Calu3 (cell line): ENCODE results near the gene FGGY. TPM values are rescaled to one million over a fixed set of nuclear protein-coding genes. Genes with fewer than 3 reads are reported as not detected.

ENCODE experiments used
- BruUV-seq: library from RNA; stranded (reverse); fragments of 400-500 nt; replicated peaks from 2 replicates; lab custom pipeline; 2021; lab: Mats Ljungman, UMichigan
- CTCF ChIA-PET: fragments of 300-600 bp; sonication (Branson Sonifier 250); formaldehyde crosslinking; loops from one replicate; lab custom pipeline; 2022; ENCODE audit warnings: antibody characterized with exemption; lab: Charles Lee
- DNase-seq: peaks from one replicate; pipeline ENCODE4 v3.0.0; 2022
- H3K27ac Mint-ChIP-seq: one replicate; pipeline ENCODE4 v1.8.0; 2022; ENCODE audit warnings: mixed read lengths; ENCODE audit not compliant: unreplicated experiment
- H3K27me3 Mint-ChIP-seq: one replicate; pipeline ENCODE4 v1.8.0; 2022; ENCODE audit warnings: mixed read lengths; ENCODE audit not compliant: unreplicated experiment
- H3K36me3 Mint-ChIP-seq: one replicate; pipeline ENCODE4 v1.8.0; 2022; ENCODE audit warnings: mild to moderate bottlenecking, moderate library complexity, mixed read lengths; ENCODE audit not compliant: insufficient read depth, unreplicated experiment
- H3K4me1 Mint-ChIP-seq: one replicate; pipeline ENCODE4 v1.8.0; 2022; ENCODE audit warnings: mild to moderate bottlenecking, low read depth, mixed read lengths; ENCODE audit not compliant: unreplicated experiment
- H3K4me3 Mint-ChIP-seq: one replicate; pipeline ENCODE4 v1.8.0; 2022; ENCODE audit warnings: mild to moderate bottlenecking, low read depth, moderate library complexity, mixed read lengths; ENCODE audit not compliant: unreplicated experiment
- H3K9me3 Mint-ChIP-seq: one replicate; pipeline ENCODE4 v1.8.0; 2022; ENCODE audit warnings: low read depth, mixed read lengths; ENCODE audit not compliant: unreplicated experiment
- CTCF ChIP-seq: fragments of 200-600 bp; IDR thresholded peaks from one replicate; pipeline ENCODE4 v1.8.0; 2022; ENCODE audit warnings: antibody characterized with exemption; ENCODE audit not compliant: unreplicated experiment
- intact Hi-C: fragments of 100-400 bp; cut with micrococcal nuclease; formaldehyde crosslinking; loops from one replicate; pipeline ENCODE4 v1.10.0; 2022; ENCODE audit not compliant: unreplicated experiment
- total RNA-seq: library from RNA; stranded (reverse); gene quantifications from 2 replicates; pipeline ENCODE4 v1.2.3, GENCODE V29; 2022

FGGY gene
- total RNA-seq, 1 experiment from 2014 or later: 11.1 TPM

- no peak for TF ChIP-seq CTCF
- Mint-ChIP-seq H3K4me3 (no peak overlapping the region), H3K27me3 (no peaks in the 10 kb centered on the region), H3K9me3 (peaks cover 6% of the 10 kb centered on the region), H3K36me3 (no peaks in the 10 kb centered on the region), H3K27ac (no peak overlapping the region), H3K4me1 (no peaks in the 10 kb centered on the region)
- CTCF ChIA-PET: interaction anchor here (0.6 kb wide), 1 partner anchor 24 kb away, joined by 3 read pairs; no protein-coding TSS in a partner anchor
- no TSS peak for BruUV-seq
- DNase-seq: no peak
- intact Hi-C loops: no loop called here
Observed at GRCh38 chr1:59368008-59368670, 71.2 kb downstream of the FGGY start.

DNA sequence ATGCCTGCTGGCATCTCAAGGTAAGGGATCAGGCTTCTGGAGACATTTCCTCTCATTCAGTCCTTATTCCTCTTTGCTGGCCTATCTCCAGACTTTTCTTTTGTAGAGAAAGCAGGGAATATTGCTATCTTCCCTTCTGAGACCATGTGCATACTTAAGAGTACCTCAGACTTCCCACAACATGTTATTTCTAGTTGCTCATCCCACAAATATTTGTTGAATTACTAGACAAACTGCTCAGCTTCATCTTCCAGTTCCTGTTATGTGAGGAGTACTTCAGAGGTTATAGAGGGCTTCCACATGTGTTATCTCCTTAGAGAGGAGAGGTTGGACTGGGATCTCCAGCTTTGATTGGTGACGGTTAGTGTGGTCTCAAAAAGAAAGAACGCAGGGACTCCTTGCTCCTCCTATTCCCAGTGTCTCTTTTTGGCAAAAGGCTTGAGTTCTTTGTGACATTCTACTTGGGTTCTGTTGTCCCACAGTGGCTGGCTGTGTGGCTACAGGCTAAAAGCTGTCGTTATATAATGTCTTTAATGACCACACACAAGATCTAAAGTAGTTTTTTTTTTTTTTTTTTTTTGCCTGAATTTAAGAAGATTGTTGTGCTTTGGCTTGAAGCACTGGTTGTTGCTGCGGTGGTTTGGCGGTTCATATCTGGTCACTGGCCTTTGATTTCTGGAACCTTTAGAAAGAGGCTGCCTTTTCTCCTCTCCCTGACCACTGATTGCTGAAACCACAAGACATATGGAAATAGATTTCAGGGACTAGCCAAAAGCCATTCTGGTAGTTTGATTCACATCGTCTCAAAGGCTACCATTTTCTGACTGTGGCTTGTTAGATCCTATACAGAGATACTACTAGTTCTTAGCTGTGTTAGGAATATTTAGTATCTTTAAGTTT is 78.7 kb downstream of the FGGY start:
- no peaks in the 10 kb centered on the region for H3K4me1 Mint-ChIP-seq
- BruUV-seq: no TSS peak
- H3K27me3 Mint-ChIP-seq: no peaks in the 10 kb centered on the region
- no peak overlapping the region for H3K27ac Mint-ChIP-seq
- no peak for DNase-seq
- peaks cover 4% of the 10 kb centered on the region for H3K9me3 Mint-ChIP-seq
- H3K36me3 Mint-ChIP-seq: peaks cover 5% of the 10 kb centered on the region
- intact Hi-C loops: no loop called here
- CTCF ChIA-PET: no interaction called here
- no peak overlapping the region for H3K4me3 Mint-ChIP-seq
- TF ChIP-seq CTCF: no peak

- intact Hi-C loops: no loop called here
- TF ChIP-seq CTCF: no peak
- H3K27me3 Mint-ChIP-seq: no peaks in the 10 kb centered on the region
- H3K4me3 Mint-ChIP-seq: no peak overlapping the region
- peaks cover 5% of the 10 kb centered on the region for H3K36me3 Mint-ChIP-seq
- CTCF ChIA-PET: no interaction called here
- no TSS peak for BruUV-seq
- H3K27ac Mint-ChIP-seq: no peak overlapping the region
- no peak for DNase-seq
- no peaks in the 10 kb centered on the region for H3K4me1 Mint-ChIP-seq
- H3K9me3 Mint-ChIP-seq: peaks cover 4% of the 10 kb centered on the region
Observed at GRCh38 chr1:59377350-59377904, 80.5 kb downstream of the FGGY start.

GRCh38 chr1:59378621-59379370 is 81.9 kb downstream of the FGGY start:
- Mint-ChIP-seq H3K4me3 (no peak overlapping the region), H3K27me3 (no peaks in the 10 kb centered on the region), H3K9me3 (peaks cover 4% of the 10 kb centered on the region), H3K36me3 (peaks cover 5% of the 10 kb centered on the region), H3K4me1 (no peaks in the 10 kb centered on the region), H3K27ac (no peak overlapping the region)
- DNase-seq: no peak
- intact Hi-C loops: no loop called here
- no peak for TF ChIP-seq CTCF
- no TSS peak for BruUV-seq
- CTCF ChIA-PET: no interaction called here
